ENCODE results near the gene CCDC28B.
"Not testable (repeated sequence)": the region's sequence is repeated elsewhere in the genome, so short reads cannot be mapped to it uniquely, and the experiment has no call there.

Gene CCDC28B

GRCh38 chr1:32200226-32201010 lies at the start of gene CCDC28B:
CCDC28B (plus strand) TSS chr1:32200595; CDS start chr1:32201936, 1,341 bp downstream.
- DNase-seq, result peak; percentile 70

- peak; percentile 48 for DNase-seq
These were observed 49.5 kb upstream of the CCDC28B start for GRCh38 chr1:32150847-32151246.

GRCh38 chr1:32151319-32151787 lies 49.0 kb upstream of the CCDC28B start:
- peak; percentile 82 for DNase-seq

- DNase-seq, result no peak
These were observed 41.2 kb upstream of the CCDC28B start for GRCh38 chr1:32159189-32159588.

- no peak for DNase-seq
These were observed 37.0 kb upstream of the CCDC28B start for GRCh38 chr1:32163405-32163804.

- not testable (repeated sequence) for DNase-seq
These were observed 34.8 kb upstream of the CCDC28B start for GRCh38 chr1:32165633-32166032.

- no peak for DNase-seq
These were observed 29.4 kb upstream of the CCDC28B start for GRCh38 chr1:32170991-32171390.

- peak; percentile 22 for DNase-seq
These were observed 27.7 kb upstream of the CCDC28B start for GRCh38 chr1:32172621-32173245.

GRCh38 chr1:32178380-32179192 lies 21.8 kb upstream of the CCDC28B start:
- no peak for DNase-seq

GRCh38 chr1:32179193-32179442 lies 21.3 kb upstream of the CCDC28B start:
- DNase-seq, result no peak

- peak; percentile 92 for DNase-seq
These were observed 20.8 kb upstream of the CCDC28B start, which contains the start of gene TXLNA for GRCh38 chr1:32179443-32180185. TXLNA (plus strand) TSS chr1:32179675; CDS start chr1:32180346, 671 bp downstream.

- peak; percentile 46 for DNase-seq
These were observed 20.0 kb upstream of the CCDC28B start for GRCh38 chr1:32180186-32181060.

- DNase-seq, result no peak
These were observed 19.3 kb upstream of the CCDC28B start for GRCh38 chr1:32181065-32181464.

GRCh38 chr1:32181563-32181962 lies 18.8 kb upstream of the CCDC28B start:
- no peak for DNase-seq

GRCh38 chr1:32182060-32182459 lies 18.3 kb upstream of the CCDC28B start:
- no peak for DNase-seq

- no peak for DNase-seq
These were observed 15.7 kb upstream of the CCDC28B start for GRCh38 chr1:32184650-32185049.

- DNase-seq, result peak; percentile 16
These were observed 14.3 kb upstream of the CCDC28B start for GRCh38 chr1:32186077-32186476.

GRCh38 chr1:32186491-32186890 lies 13.9 kb upstream of the CCDC28B start:
- no peak for DNase-seq

- DNase-seq, result no peak
These were observed 12.5 kb upstream of the CCDC28B start for GRCh38 chr1:32187850-32188249.

- no peak for DNase-seq
These were observed 8.0 kb upstream of the CCDC28B start for GRCh38 chr1:32192220-32192948.

- no peak for DNase-seq
These were observed 5.4 kb upstream of the CCDC28B start for GRCh38 chr1:32194984-32195383.

All from fibroblast of skin of right biceps (primary cell).